C4-2B (cell line): ENCODE data around the gene MOV10.

Experiments
- H3K27ac ChIP-seq: fragments of 450-650 bp; 2 replicates; pipeline ENCODE4 v1.5.1; 2017
- CTCF ChIP-seq: fragments of 450-650 bp; conservative IDR thresholded peaks from 2 replicates; pipeline ENCODE4 v1.5.1; 2017; ENCODE audit warnings: mild to moderate bottlenecking
- ZFX ChIP-seq: fragments of 450-650 bp; IDR thresholded peaks from 2 replicates; pipeline ENCODE4 v1.6.1; 2017

The MOV10 gene

GRCh38 chr1:112636056-112636455 is 38.4 kb upstream of the MOV10 start:
- no peak for TF ChIP-seq CTCF
- no peak for TF ChIP-seq ZFX
- peak overlapping the region; percentile 35 for H3K27ac ChIP-seq

DNA sequence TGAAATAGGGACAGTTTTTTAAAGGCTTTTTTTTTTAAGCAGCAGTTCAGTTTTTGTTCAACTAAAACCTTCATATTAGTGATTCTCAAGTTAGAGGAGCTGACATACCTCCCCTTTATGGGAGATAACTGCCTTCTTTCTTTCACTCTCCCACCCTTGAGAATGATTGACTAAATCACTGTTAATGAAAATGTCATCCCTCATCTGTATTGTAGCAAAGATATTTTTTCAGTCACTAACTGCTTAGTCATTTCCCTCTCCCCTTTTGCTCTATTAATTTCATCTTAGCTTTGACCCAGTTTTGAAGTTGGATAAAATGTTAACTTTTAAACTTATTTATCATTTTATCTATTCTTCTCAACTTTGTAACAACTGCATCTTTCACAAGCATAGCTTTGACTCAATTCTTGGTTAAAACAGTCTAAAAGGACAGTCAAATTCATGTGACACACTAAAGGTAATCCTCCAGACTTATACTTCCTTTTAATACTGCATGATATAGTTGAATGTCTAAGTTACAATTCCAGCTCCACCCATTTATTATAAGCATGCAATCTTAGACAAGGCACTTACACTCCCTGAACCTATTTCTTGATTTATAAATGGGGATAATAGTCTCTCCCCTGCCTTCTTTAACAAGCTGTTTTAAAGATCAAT is 37.7 kb upstream of the MOV10 start:
- peak overlapping the region; percentile 55 for H3K27ac ChIP-seq
- TF ChIP-seq CTCF (no peak), ZFX (no peak)

DNA sequence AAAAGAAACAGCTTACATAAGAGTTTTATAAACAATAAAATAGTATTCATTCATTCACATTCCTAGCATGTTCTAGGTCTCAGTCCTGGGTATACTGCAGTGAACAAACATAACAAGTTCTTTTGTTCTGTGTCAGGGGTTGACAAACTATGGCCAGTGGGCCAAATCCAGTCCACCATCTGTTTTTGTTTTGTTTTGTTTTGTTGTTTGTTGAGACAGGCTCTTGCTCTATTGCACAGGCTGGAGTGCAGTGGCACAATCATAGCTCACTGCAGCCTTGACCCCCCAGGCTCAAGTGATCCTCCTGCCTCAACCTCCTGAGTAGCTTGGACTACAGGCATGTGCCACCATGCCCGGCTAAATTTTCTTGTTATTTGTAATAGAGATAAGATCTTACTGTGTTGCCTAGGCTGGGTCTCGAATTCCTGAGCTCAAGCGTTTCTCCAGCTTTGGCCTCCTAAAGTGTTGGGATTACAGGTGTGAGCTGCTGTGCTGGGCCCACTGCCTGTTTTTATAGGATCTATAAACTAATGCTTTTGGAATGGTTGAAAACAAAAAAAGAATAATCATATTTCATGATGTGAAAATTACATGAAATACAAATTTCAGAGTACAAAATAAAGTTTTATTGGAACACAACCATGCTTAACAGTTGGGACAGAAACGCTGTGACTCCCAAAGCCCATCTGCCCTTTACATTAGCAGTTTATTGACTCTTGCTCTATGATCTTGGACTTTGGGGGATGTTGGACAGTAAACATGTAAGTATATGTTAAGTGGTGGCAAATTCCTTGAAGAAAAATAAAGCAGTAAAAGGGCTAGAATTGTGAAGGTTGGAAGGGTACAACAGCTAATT is 37.0 kb upstream of the MOV10 start:
- TF ChIP-seq ZFX (no peak), CTCF (no peak)
- H3K27ac ChIP-seq: peak overlapping the region; percentile 70

DNA sequence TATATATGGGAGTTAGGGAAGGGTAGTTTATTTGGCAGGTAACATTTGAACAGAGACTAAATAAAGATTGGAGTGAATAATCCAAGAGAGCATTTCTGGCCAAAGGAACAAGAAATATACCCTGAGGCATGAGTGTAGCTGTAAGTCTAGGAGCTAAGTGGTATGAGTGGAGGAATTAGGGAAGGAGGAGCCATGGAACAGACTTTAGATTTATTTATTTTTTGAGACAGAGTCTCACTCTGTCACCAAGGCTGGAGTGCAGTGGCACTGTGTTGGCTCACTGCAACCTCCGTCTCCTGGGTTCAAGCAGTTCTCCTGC is 36.4 kb upstream of the MOV10 start:
- H3K27ac ChIP-seq: peak overlapping the region; percentile 70

GRCh38 chr1:112640437-112640836 is 34.0 kb upstream of the MOV10 start:
- H3K27ac ChIP-seq: peak overlapping the region; percentile 64

More for the DNA sequence above, 36.4 kb upstream of the MOV10 start:
- TF ChIP-seq ZFX: no peak
- no peak for TF ChIP-seq CTCF

DNA sequence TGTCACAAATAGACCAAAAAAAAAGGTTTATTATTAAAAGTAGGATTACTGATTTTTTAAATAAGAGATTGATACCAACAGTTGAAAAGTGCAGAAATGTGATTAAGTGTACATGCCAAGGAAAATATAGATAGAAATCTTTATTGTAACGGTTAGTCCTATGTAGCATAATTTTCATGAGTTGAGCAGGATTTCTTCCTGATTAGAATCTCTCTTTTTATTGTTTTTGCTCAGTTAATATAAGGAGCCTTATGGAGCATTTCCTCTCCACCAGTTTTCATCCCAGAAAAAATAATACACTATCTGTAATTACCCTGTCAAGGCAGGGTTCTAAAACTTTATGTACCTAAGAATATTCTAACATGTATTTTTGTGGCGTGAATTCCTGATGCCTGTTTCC is 31.4 kb upstream of the MOV10 start:
- TF ChIP-seq CTCF (no peak), ZFX (no peak)
- no peak overlapping the region for H3K27ac ChIP-seq

DNA sequence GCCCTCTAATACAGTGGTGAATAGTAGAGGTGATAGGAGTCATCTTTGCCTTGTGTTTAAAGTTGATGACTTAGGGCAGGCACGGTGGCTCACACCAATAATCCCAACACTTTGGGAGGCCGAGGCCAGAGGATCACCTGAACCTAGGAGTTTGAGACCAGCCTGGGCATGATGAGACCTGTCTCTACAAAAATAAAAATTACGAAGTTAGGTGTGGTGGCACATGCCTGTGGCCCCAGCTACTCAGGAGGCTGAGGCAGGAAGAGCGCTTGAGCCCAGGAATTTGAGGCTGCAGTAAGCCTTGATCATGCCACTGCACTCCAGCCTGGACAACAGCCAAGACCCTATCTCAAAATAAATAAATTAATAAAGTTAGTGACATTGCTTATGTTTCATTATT is 28.2 kb upstream of the MOV10 start:
- peak overlapping the region; percentile 17; the same call in 1 of the 2 replicates for H3K27ac ChIP-seq
- TF ChIP-seq CTCF (no peak), ZFX (no peak)

- TF ChIP-seq CTCF (no peak), ZFX (no peak)
- no peak overlapping the region for H3K27ac ChIP-seq
Measured at GRCh38 chr1:112651205-112651604, 23.3 kb upstream of the MOV10 start.
